Skeletal muscle cell (primary cell): Measurements from ENCODE around the gene AARSD1.
"Not testable (repeated sequence)": the region's sequence is repeated elsewhere in the genome, so short reads cannot be mapped to it uniquely, and the experiment has no call there.

Source experiments
- DNase-seq: peaks from one replicate; pipeline ENCODE4 v3.0.0-alpha.2; 2010; ENCODE audit warnings: low read depth
- H3K4me3 ChIP-seq: 2 replicates; pipeline ENCODE4 v1.5.1; 2011; ENCODE audit warnings: low read depth, mild to moderate bottlenecking, control low read depth, low read length, moderate library complexity

Gene AARSD1

DNA sequence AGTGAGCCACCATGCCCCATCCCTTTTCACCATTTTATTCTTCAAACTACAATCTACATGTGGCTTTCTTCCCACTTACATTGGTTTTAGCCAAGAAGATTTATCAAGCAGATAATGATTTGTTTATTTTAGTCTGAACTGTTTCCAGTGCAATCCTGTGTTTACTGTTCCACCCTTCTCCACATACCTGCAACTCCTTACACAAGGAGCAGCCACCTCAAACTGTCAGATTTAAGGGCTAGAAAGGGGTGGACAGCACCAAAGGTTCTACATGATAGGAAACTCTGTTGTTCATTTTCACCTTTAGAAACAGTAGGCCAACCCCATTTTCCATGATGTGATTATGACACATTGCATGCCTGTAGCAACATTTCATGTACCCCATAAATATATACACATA, 18.0 kb upstream of the AARSD1 start:
- no peak for DNase-seq
- H3K4me3 ChIP-seq: no peak overlapping the region

- DNase-seq: no peak
- H3K4me3 ChIP-seq: peak overlapping the region; percentile 85
Measured at GRCh38 chr17:42980766-42981397, 16.6 kb upstream of the AARSD1 start.

DNA sequence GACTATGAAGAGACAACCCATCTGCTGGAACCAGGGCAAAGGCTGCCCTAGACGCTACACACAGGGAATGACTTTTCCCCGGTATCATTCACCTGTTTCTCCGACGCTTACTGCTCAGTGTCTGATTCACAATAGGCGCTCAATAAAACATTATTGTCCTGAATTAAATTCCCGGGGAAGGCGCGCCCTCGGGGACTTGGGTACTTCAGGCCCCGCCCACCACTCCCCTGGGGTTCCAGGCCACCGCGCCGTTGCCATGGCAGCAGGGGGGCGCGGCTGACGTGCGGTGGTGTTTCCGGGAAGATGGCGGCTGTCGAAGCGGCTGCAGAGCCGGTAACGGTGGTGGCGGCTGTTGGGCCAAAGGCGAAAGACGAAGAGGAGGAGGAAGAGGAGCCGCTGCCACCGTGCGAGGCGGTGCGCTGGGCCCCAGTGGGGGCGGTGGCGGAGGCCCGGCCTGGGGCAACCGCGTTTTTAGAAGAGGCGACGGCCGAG, 16.1 kb upstream of the AARSD1 start, which contains the start of gene RUNDC1:
TSS of gene RUNDC1 (plus strand) at position 292 of the 492 bp plus-strand sequence. CDS start at position 304, 12 bp downstream.
- peak within 1 kb of the TSS; percentile 85 for H3K4me3 ChIP-seq
- no peak for DNase-seq

DNA sequence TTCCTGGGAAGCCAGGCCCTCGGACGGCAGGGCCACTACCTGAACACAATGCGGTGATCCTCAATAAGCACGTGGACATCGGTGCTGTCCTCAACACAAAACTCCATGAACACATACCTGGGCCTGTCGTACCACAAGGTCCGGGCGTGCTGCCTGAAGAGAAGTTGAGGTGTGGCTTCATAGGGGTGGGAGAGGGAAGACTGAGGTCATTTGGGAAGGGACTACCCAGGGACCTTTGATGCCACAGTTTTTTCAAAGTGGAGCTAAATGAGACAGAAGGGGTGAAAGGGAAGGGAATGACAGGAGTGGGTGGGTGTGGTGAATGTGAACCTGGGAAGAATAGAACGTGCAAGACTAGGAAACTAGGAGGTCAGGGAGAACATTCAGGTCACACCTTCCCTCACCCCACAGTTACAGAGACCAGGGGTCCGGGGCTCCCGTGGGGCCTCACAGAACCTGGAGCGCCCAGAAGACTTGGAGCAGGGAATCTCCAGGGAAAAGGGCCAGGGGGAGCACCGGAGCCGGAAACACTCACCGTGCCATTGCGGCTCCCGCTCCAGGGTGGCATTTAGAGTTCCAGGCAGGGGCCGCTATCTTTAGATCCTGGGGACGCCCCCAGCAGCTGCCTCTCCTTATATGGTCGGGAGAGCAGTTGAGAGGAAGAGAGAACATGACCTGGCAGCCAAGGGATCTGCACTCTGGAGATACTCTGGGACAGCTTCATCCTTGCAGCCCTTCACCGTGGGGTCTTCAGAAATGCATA, 15.4 kb upstream of the AARSD1 start, which contains the start of gene PTGES3L:
TSS of gene PTGES3L (minus strand) at position 570 of the 763 bp plus-strand sequence. CDS start at position 543, 27 bp downstream.
- peak within 1 kb of the TSS; percentile 85 for H3K4me3 ChIP-seq
- DNase-seq: no peak

DNA sequence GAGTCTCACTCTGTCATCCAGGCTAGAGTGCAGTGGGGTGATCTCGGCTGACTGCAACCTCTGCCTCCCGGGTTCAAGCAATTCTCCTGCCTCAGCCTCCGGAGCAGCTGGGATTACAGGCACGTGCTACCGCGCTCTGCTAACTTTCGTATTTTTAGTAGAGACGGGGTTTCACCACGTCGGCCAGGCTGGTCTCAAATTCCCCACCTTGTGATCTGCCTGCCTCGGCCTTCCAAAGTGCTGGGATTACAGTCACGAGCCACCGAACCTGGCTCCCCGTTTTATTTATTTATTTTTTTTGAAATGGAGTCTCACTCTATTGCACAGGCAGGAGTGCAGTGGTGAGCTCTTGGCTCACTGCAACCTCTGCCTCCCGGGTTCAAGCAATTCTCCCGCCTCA, 11.4 kb upstream of the AARSD1 start:
- not testable (repeated sequence) for DNase-seq, H3K4me3 ChIP-seq

DNA sequence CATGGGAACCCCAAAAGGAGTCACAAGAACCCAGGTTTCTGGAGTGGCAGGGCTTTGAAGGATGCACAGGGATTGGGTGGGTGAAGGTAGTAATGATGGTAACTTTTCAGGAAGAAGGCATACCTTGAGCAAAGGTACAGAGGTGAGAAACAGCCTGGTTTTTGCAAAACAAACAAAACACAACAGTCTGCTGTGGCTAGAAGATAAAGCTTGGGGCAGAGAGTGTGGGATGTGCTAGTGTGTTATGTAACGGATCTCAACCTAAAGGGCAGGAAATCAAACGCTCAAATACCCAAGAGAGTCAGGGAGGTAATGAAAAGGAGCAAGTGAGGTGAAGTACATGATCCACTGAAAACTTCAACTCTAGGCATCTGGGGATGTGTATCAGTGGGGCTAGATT, 11.0 kb upstream of the AARSD1 start:
- no peak overlapping the region for H3K4me3 ChIP-seq
- DNase-seq: no peak

DNA sequence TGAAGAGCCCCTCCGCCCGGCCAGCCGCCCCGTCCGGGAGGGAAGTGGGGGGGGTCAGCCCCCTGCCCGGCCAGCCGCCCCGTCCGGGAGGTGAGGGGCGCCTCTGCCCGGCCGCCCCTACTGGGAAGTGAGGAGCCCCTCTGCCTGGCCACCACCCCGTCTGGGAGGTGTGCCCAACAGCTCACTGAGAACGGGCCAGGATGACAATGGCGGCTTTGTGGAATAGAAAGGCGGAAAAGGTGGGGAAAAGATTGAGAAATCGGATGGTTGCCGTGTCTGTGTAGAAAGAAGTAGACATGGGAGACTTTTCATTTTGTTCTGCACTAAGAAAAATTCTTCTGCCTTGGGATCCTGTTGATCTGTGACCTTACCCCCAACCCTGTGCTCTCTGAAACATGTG, 9.1 kb upstream of the AARSD1 start:
- not testable (repeated sequence) for DNase-seq, H3K4me3 ChIP-seq

DNA sequence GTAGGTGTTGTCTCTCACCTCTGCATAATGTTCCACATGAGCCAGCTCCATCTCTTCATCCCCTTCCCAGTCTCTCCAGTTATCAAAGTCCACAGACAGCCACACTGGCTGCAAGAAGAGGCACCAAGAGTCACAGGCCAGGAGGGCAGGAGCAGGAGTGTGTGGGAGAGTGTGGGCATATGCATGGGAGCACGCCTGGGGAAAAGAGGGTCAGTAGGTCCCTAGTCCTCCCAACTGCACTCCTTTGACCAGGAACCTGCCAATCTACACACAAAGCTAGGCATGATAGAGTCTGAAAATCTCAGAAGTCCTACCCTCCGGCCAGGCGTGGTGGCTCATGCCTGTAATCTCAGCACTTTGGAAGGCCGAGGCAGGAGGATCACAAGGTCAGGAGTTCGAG, 7.3 kb upstream of the AARSD1 start:
- no peak for DNase-seq
- no peak overlapping the region for H3K4me3 ChIP-seq

DNA sequence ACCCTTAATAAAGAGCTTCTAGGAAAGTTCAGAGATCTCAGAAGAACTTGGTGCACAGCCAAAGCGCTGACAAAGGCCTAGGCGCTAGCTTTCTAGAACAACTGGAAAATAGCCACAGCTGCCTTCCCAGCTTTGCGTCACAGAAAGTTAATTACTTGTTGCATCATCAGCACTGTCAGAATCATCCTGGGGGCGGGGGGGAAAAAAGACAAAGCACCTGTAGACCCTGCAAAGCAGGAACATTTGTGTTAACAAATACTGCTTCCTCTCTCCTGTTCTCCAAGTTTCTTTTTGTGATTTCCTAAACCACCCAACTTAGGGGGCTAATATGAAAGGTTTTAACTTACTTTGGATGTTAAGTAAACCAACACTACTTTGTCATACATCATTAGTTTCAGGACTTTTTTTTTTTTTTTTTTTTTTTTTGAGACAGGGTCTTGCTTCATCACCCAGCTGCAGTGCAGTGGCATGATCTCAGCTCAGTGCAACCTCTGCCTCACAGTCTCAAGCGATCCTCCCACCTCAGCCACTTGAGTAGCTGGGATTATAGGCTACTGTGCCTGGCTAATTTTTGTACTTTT, 4.8 kb upstream of the AARSD1 start:
- DNase-seq: peak; percentile 12
- H3K4me3 ChIP-seq: no peak overlapping the region

GRCh38 chr17:42967925-42968324, 3.7 kb upstream of the AARSD1 start:
- H3K4me3 ChIP-seq: no peak overlapping the region
- no peak for DNase-seq

GRCh38 chr17:42953669-42954068, 10.6 kb downstream of the AARSD1 start:
- H3K4me3 ChIP-seq: no peak overlapping the region
- DNase-seq: no peak

- no peak overlapping the region for H3K4me3 ChIP-seq
- no peak for DNase-seq
Measured at GRCh38 chr17:42950044-42950783, 14.0 kb downstream of the AARSD1 start.

DNA sequence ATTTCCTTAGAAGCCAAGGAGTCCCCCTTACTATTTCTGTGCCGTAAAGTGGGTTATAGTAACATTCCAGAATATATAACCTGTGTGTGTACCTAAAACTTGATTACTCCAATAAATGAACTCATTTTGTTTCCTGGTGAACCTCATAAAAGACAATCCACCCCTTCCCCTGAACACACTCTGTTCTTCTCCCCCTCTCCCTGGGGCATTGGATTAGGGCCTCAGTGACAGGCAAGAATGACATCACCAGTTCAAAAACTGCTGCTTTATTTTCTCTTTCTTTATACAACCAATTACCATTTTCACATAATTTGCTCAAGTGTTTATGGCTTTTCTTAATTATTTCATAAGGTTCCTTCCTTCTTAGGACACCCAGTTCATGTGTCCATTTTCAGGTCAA, 17.4 kb downstream of the AARSD1 start:
- H3K4me3 ChIP-seq: no peak overlapping the region
- DNase-seq: no peak

DNA sequence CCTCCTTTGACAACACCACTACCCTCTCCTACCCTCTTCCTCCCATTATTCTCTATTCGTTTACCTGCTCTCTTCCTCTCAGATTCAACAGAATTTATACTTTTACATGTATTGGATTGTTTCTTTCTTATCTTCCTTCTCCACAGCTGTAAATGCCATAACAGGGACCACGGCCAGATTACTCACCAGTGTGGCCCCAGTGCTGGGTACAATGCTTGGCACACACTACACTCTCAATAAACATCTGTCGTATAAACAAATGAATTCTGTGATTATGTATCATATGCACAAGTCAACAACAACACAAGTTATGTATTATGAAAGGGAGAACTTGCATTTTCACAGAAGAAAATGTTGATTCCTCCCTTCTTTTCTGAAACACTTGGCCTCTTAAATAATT, 20.0 kb downstream of the AARSD1 start:
- DNase-seq: no peak

GRCh38 chr17:42937712-42938596, 26.3 kb downstream of the AARSD1 start:
- no peak for DNase-seq
- no peak overlapping the region for H3K4me3 ChIP-seq

More for the DNA sequence above, 20.0 kb downstream of the AARSD1 start:
- H3K4me3 ChIP-seq: no peak overlapping the region

GRCh38 chr17:42929497-42929844, 34.8 kb downstream of the AARSD1 start:
- DNase-seq: no peak
- no peak overlapping the region for H3K4me3 ChIP-seq

DNA sequence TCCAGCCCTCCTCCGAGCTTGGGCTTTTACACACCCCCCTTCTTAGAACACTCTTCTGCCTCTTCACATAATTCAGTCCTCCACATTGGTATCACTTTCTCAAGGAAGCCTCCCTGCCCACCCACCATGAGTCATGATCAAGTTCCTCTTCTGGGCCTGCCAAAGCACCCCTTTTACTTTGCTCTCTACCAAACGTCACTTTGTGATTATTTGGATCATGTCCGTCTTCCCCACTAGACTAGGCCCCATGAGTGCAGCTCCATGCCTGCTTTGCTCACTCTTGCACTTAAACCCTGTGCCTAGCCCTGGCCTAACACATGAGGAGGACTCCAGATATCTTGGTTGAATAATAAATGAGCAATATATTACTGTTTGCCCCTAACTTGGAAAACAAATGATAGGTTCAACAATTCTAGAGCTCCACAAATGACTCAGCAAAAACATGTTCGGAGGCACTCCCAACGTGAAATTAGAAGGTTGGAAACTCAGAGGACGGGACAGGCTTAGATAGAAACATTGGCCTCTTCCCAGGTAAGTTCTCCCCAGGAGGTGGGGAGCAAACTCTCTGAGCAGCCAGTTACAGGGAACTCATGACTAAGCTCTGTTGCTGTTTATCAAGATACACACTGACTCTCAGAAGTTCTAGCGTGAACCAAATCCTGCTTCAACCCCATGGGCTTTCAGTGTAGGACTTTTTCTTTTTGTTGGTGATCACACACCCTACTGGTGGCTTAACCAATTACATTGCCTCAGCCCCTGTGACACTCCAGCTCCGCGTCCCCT, 35.3 kb downstream of the AARSD1 start:
- peak; percentile 39 for DNase-seq
- no peak overlapping the region for H3K4me3 ChIP-seq

- no peak overlapping the region for H3K4me3 ChIP-seq
- no peak for DNase-seq
Measured at GRCh38 chr17:42924891-42925290, 39.4 kb downstream of the AARSD1 start.
